HUES6 (cell line): ENCODE data around the gene RAB3B.

Source experiments
- H3K27ac ChIP-seq: 2 replicates; pipeline ENCODE4 v1.7.0; 2013; ENCODE audit warnings: low read depth, mild to moderate bottlenecking, low read length, inconsistent platforms
- H3K27me3 ChIP-seq: 2 replicates; pipeline ENCODE4 v1.6.1; 2013; ENCODE audit warnings: low read length; ENCODE audit not compliant: control insufficient read depth, insufficient read depth
- H3K36me3 ChIP-seq: 2 replicates; pipeline ENCODE4 v1.6.1; 2013; ENCODE audit warnings: low read length; ENCODE audit not compliant: control insufficient read depth, insufficient read depth
- H3K4me1 ChIP-seq: 2 replicates; pipeline ENCODE4 v1.6.1; 2013; ENCODE audit warnings: low read length; ENCODE audit not compliant: control insufficient read depth, insufficient read depth
- H3K4me3 ChIP-seq: 2 replicates; pipeline ENCODE4 v1.5.1; 2013; ENCODE audit warnings: low read depth, low read length
- H3K9ac ChIP-seq: one replicate; pipeline ENCODE4 v1.6.1; 2013; ENCODE audit warnings: mild to moderate bottlenecking, low read length
- H3K9me3 ChIP-seq: 2 replicates; pipeline ENCODE4 v1.6.1; 2013; ENCODE audit warnings: low read depth, low read length; ENCODE audit not compliant: control insufficient read depth, insufficient read depth

The RAB3B gene

GRCh38 chr1:51954783-51955182 is 35.7 kb downstream of the RAB3B start:
- H3K27ac ChIP-seq = no peak overlapping the region
- no peak overlapping the region for H3K4me3 ChIP-seq
- no peaks in the 10 kb centered on the region for H3K27me3 ChIP-seq
- no peak overlapping the region for H3K9ac ChIP-seq
- H3K4me1 ChIP-seq = peaks cover 28% of the 10 kb centered on the region
- no peaks in the 10 kb centered on the region for H3K9me3 ChIP-seq
- peaks cover 25% of the 10 kb centered on the region for H3K36me3 ChIP-seq

DNA sequence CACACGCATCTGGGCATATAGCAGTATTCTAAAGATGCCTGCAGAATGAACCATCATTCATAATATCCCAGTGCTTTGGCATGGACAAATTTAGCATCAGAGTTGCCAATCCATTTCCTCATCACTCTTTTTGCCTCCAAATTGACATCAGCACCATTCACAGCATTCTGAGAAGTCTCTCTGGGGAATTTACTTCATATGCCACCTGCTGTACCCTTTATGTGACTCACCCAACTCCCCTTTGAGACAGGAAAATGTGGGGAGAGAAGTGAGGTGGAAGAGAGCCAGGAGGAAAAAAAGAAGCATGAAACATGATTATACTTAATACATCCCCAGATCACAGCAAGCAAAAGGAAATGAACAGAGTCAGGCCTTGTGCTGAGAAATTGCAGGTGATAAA is 37.4 kb downstream of the RAB3B start:
- Histone ChIP-seq H3K9me3 (no peaks in the 10 kb centered on the region), H3K9ac (no peak overlapping the region), H3K4me3 (no peak overlapping the region), H3K27me3 (no peaks in the 10 kb centered on the region), H3K27ac (no peak overlapping the region), H3K36me3 (peaks cover 22% of the 10 kb centered on the region), H3K4me1 (peaks cover 26% of the 10 kb centered on the region)

GRCh38 chr1:51952638-51953037 is 37.9 kb downstream of the RAB3B start:
- Histone ChIP-seq H3K27ac (no peak overlapping the region), H3K9me3 (no peaks in the 10 kb centered on the region), H3K9ac (no peak overlapping the region), H3K4me1 (peaks cover 22% of the 10 kb centered on the region), H3K4me3 (no peak overlapping the region), H3K27me3 (no peaks in the 10 kb centered on the region), H3K36me3 (peaks cover 20% of the 10 kb centered on the region)

GRCh38 chr1:51950701-51951100 is 39.8 kb downstream of the RAB3B start:
- Histone ChIP-seq H3K4me1 (peaks cover 2% of the 10 kb centered on the region), H3K27ac (no peak overlapping the region), H3K36me3 (peaks cover 20% of the 10 kb centered on the region)

DNA sequence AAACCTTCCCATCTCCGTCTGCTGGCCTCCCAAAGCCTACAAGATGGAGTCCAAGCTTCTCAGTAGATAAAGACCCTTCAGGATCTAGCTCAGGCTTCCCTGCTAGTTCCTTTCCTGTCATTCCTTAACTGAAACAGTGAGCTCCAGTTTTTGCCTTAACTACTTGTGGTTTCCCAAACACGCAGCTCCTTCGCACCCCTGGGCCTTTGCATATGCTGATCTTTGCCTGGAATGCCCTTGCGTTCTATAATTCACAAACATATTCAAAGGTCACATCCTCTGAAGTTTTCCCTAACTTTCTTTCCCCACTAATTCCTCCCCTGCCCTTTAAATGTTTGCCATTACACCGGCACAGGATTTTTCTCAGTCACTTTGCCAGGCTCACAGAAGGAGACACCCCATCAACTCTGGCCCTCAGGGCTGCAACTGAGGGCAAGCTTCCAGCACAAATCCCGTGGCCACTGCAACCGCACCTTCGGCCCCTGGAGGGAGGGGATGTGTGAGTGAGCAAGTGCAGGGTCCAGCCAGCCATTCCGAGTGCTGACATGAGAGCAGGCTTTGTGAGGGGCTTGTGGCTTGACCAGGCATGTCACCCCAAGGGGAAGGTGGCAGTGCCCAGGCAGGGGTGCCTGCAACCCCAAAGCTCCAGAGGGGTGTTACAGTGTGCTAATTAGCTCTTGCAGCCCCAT is 41.3 kb downstream of the RAB3B start:
- no peak overlapping the region for H3K9ac ChIP-seq
- no peak overlapping the region for H3K27ac ChIP-seq
- no peaks in the 10 kb centered on the region for H3K27me3 ChIP-seq
- H3K4me3 ChIP-seq = no peak overlapping the region
- peaks cover 14% of the 10 kb centered on the region for H3K36me3 ChIP-seq
- H3K4me1 ChIP-seq = no peaks in the 10 kb centered on the region
- no peaks in the 10 kb centered on the region for H3K9me3 ChIP-seq

More at GRCh38 chr1:51950701-51951100, 39.8 kb downstream of the RAB3B start:
- Histone ChIP-seq H3K4me3 (no peak overlapping the region), H3K9ac (no peak overlapping the region), H3K9me3 (no peaks in the 10 kb centered on the region), H3K27me3 (no peaks in the 10 kb centered on the region)

- no peak overlapping the region for H3K27ac ChIP-seq
- H3K9ac ChIP-seq = no peak overlapping the region
- no peaks in the 10 kb centered on the region for H3K4me1 ChIP-seq
- peaks cover 19% of the 10 kb centered on the region for H3K36me3 ChIP-seq
- no peaks in the 10 kb centered on the region for H3K9me3 ChIP-seq
- H3K27me3 ChIP-seq = no peaks in the 10 kb centered on the region
- no peak overlapping the region for H3K4me3 ChIP-seq
Measured at GRCh38 chr1:51948491-51948915, 42.0 kb downstream of the RAB3B start.

GRCh38 chr1:51946300-51946699 is 44.2 kb downstream of the RAB3B start:
- peaks cover 6% of the 10 kb centered on the region for H3K9me3 ChIP-seq
- no peaks in the 10 kb centered on the region for H3K27me3 ChIP-seq

GRCh38 chr1:51945591-51945990 is 44.9 kb downstream of the RAB3B start:
- Histone ChIP-seq H3K9me3 (peaks cover 6% of the 10 kb centered on the region), H3K4me3 (no peak overlapping the region), H3K27ac (no peak overlapping the region), H3K36me3 (peaks cover 37% of the 10 kb centered on the region), H3K9ac (no peak overlapping the region), H3K4me1 (no peaks in the 10 kb centered on the region), H3K27me3 (no peaks in the 10 kb centered on the region)

More at GRCh38 chr1:51946300-51946699, 44.2 kb downstream of the RAB3B start:
- Histone ChIP-seq H3K4me3 (no peak overlapping the region), H3K36me3 (peaks cover 36% of the 10 kb centered on the region), H3K27ac (no peak overlapping the region), H3K4me1 (no peaks in the 10 kb centered on the region), H3K9ac (no peak overlapping the region)

GRCh38 chr1:51942281-51942680 is 48.2 kb downstream of the RAB3B start:
- no peak overlapping the region for H3K9ac ChIP-seq
- H3K4me1 ChIP-seq = no peaks in the 10 kb centered on the region
- H3K36me3 ChIP-seq = peaks cover 31% of the 10 kb centered on the region
- H3K9me3 ChIP-seq = peaks cover 6% of the 10 kb centered on the region
- no peaks in the 10 kb centered on the region for H3K27me3 ChIP-seq
- no peak overlapping the region for H3K27ac ChIP-seq
- no peak overlapping the region for H3K4me3 ChIP-seq

DNA sequence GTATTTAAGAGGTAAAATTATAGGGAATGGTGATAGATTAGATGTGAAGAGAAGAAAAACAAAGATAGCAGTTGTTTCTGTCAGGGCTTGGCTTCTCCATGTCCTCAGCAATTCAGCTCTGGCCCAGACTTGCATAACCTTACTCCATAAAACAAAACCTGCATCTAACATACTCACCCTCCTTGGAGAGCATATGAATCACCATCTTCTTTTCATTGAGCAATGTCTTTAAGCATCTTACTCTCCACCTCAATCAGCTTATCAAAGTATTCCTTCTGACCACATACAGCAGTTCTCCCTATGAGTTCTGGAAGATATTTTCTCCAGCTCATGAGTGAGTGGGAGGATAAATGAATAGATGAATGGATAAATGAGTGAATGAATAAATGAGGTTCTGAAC is 49.0 kb downstream of the RAB3B start:
- Histone ChIP-seq H3K4me3 (no peak overlapping the region), H3K27ac (no peak overlapping the region), H3K9me3 (peaks cover 6% of the 10 kb centered on the region), H3K36me3 (peaks cover 34% of the 10 kb centered on the region), H3K4me1 (no peaks in the 10 kb centered on the region), H3K9ac (no peak overlapping the region), H3K27me3 (no peaks in the 10 kb centered on the region)

DNA sequence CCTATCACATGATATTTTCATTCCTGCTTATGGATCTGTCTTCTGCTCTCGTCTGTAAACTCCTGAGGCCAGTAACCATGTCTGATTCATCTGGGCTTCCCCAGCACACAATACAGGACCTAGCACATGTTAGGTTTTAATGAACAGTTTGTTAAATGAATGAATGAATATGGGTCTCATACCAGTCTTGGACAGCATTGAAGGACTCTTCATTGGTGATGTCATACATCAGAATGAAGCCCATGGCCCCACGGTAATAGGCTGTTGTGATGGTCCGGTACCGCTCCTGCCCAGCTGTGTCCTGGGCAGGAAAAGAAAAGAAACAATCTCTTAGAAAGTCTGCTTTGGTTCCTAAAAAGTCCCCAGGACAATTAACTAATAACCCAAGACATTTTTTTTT is 53.4 kb downstream of the RAB3B start:
- Histone ChIP-seq H3K36me3 (peaks cover 57% of the 10 kb centered on the region), H3K4me3 (no peak overlapping the region), H3K27me3 (no peaks in the 10 kb centered on the region), H3K9me3 (peaks cover 6% of the 10 kb centered on the region), H3K27ac (no peak overlapping the region), H3K4me1 (no peaks in the 10 kb centered on the region), H3K9ac (no peak overlapping the region)
